Stimulated activated naive CD4-positive, alpha-beta T cell treated with Interleukin-2 at 50 U/mL for 16 hours (primary cell): ENCODE measurements around the gene IGLON5.

ENCODE experiments used
- DNase-seq: peaks from one replicate; lab custom pipeline; 2025; lab: John Stamatoyannopoulos, UW

Gene IGLON5

DNA sequence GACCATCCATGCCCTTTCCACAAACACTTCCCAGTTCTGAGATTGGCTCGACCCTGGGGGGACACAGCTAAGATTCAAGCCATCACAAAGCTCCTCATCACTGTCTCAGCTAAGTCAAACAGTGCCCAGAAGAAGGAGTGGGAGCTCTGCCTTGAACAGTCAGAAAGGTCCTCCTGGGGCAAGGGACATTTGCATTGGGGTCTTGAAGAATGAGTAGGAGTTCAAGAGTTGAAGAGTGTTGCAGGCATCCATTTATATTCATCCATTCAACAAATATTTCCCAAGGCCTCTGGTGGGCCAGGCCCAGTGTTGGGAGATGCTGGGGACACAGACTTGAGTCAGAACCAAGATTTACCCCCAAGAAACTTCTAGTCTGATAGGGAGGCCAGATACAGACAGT is 6.5 kb downstream of the IGLON5 start:
- DNase-seq = no peak

DNA sequence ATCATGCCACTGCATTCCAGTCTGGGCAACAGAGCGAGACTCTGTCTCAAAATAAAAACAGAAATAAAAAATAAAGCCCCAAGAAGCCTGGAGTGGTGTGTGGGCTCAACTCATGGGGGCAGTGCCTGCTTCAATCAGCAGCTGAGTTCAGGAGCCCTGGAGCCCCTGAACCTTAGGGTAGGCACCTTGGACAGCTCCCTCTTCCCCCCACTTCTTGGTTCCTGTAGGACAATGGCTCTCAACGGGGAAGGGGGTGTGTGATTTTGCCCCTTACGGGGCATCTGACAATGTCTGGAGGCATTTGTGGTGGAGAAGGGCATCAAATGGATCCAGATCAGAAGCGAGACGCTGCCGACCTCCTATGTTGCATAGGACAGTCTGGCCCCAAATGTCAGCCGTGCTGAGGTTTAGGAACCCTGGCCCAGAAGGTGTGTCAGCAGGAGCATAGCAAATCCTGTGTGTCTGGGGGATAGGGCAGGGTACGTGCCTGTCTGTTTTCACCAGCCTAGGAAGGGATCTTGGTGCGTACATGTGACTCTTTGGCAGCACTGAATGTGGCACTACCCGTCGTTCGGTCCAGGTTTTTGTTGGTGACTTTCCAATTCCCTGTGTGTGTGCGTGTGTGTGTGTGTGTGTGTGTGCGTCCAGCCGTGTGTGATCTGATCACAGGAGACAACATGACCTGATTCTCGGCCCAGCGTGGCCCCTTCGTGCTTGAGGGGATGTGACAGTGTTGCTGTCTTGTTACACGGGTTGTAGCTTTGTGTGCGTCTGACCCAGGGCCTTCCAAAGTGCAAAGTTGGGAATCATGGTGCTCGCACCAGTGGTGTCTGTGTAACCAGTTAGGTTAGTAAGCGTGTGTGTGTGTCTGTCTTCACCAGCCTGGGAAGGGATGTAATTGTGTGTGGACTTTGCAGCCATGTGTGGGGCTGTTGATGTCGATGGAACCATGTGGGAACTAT is 7.5 kb downstream of the IGLON5 start:
- DNase-seq = no peak

DNA sequence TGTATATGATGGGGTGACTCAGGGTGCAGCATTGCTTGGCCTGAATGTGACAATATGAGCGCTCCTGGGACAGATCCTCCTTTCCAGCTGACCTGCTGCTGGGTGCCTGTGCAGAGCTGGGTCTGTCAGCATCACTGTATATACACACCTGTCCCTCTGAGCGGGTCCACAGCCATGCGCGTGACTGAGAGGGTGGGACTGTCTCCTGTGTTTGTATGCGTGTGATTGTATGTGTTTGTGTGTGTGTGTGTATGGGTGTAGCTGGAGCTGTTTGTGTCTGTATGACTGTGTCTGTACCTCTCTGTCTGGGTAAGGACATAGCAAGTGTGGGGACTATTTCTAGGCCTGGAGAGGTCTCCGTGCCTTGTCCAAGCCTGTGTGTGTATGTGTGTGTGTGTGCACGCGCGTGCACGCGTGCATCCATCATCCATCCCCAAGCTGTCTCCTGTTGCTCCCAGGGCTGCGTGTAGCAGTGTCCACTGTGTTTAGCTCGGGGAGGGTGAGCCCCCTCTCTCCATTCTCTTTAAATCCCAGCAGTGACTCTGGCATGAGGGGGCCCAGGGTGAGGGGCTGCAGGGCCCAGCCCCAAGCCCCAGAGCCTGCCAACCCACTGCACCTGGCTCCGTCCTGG is 8.3 kb downstream of the IGLON5 start:
- DNase-seq = no peak

- DNase-seq = no peak
These were observed 8.8 kb downstream of the IGLON5 start for GRCh38 chr19:51320280-51320657.

DNA sequence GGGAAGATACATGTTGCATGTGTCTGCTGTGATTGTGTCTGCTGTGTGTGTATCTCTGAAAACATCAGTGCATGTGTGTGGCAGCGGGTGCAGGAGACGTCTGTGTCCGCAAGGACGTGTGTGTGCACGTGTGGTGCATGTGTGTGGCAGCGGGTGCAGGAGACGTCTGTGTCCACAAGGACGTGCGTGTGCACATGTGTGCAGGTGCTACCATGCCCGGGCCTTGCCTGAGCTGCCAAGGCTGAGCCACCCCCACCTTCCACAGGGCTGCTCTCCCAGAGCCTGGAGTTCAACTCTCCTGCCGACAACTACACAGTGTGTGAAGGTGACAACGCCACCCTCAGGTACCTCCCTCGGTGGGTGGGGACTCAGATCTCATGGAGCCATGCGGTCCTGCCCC is 10.4 kb downstream of the IGLON5 start:
- DNase-seq = no peak

GRCh38 chr19:51323481-51324166 is 12.2 kb downstream of the IGLON5 start:
- DNase-seq = no peak

- DNase-seq = no peak
These were observed 12.7 kb downstream of the IGLON5 start for GRCh38 chr19:51324167-51324481.

DNA sequence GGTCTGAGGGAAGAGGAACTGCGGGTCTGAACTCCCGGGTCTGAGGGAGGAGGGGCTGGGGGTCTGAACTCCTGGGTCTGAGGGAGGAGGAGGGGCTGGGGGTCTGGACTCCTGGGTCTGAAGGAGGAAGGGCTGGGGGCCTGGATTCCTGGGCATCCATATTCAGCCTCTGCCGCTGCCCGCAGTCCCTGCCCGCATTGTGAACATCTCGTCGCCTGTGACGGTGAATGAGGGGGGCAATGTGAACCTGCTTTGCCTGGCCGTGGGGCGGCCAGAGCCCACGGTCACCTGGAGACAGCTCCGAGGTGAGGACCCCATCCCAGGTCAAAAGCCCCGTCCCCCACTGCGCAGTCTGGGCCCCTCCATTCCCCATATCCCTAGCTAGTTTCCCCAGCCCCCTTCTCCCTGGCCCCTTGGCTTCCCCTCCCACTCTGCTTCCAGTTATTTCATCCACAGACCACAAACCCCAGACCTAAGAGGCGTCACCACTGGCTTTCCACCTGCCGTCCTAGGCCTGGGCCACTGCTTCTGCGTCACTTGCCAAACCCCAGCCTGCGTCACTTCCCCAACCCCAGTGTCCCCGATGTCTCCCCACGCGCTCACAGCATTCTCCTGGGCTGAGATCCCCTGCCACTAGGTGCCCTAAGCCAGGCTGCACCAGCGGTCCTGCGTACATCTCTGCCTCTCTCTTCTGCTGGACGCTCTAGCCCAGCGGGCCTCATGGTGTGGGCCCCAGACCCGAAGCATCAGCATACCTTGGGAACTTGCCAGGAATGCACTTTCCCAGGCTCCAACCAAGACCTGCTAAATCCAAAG is 13.9 kb downstream of the IGLON5 start:
- DNase-seq = no peak

DNA sequence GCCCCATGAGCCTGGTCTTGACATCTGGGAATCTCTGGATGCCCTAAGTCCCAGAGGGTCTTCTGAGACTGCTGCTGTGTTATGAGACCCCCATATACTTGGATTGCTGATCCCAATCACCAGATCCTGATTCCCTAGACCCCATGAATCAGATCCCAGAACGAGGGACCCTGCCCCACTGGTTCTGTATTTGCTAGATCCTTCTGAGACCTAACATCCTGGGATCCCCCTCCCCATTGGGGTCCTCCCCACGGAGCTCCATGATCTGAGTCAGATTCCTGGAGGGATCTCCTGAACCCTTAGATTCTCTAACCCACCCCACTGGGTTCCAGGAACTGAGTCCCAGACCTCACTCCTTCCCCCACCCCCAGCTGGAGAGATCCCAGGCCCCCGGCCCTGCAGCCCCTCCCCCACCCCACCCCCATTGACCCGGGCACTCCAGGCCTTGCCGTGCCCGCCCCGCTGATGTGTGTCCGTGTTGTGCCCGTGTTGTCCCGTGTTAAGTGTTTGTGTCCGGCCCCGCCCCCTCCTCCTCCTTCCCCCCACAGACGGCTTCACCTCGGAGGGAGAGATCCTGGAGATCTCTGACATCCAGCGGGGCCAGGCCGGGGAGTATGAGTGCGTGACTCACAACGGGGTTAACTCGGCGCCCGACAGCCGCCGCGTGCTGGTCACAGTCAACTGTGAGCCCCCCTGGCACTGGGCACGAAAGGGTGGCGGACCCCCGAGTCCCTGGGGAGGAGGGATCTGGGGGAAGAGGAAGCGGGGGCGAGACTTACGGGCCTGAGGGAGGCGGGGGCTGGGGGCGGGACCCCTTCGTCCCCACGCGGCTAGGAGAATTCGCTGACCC is 15.0 kb downstream of the IGLON5 start:
- DNase-seq = no peak

DNA sequence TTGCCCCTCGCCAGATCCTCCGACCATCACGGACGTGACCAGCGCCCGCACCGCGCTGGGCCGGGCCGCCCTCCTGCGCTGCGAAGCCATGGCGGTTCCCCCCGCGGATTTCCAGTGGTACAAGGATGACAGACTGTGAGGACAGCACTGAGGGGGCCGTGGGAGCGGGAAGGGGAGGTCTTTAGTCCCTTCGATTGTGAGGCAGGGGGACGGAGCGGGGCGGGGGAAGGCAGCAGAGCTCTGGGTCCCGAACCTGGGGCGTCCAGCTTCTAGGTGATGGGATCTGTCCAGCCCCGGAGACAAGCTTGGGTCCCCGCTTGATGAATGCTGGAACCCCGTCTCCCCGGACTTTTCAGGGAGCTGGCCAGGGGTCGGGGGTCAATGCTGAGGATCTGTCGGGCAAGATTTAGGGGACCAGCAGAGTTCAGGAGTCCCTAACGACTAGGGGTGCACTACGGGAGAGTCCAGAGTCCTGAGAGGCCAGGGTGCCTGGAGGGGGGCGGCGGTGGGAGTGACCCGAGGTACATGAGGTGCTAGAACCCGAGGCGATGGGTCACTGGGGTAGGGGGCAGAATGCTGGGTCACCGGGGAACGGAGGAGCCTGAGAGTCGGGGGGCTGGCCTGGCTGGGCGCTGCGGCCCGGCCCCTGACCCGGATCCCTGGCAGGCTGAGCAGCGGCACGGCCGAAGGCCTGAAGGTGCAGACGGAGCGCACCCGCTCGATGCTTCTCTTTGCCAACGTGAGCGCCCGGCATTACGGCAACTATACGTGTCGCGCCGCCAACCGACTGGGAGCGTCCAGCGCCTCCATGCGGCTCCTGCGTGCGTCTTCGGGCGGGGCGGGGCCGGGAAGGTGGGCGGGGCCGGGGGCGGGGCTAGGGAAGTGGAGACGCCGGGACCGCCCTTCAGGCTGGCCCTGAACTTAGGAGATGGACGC is 15.9 kb downstream of the IGLON5 start:
- peak; percentile 42 for DNase-seq

DNA sequence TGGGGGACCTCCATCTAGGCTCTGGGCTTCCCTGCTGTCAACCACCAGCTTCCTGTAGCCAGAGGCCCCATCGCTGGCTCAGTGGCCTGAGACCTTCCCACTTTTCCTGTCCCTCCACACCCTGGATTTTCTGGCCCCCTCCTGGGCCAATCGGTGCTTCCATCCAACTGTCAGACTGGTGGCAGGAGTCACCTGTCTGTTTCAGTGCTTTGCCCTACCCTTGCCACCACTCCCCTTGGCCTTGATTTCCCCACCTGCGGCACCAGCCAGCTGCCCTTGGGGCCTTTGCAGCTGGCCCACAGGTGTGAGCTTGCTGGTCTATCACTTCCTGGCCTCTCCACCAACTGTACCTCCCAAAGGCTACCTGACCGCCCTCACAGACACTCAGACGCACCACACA is 18.0 kb downstream of the IGLON5 start:
- DNase-seq = no peak

DNA sequence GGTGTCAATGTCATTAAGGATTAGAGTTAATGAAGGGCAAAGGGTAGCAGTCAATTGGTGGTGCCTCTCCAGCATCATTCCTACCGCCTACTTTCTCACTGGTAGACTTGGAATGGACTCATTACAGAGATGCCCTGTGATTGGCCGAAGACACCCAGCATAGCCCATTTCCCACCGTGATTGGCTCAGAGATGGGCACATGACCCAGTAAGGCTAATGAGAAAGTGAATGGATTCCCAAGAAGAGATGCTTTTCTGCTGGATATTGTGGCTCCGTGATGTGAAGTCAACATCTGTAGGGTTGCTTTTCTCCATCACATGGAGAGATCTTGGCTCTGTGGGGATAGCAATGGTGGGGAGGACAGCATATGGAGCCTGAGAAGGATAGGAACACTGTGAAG is 18.9 kb downstream of the IGLON5 start:
- DNase-seq = no peak

GRCh38 chr19:51331193-51331592 is 19.7 kb downstream of the IGLON5 start:
- no peak for DNase-seq

- DNase-seq = no peak
These were observed 20.3 kb downstream of the IGLON5 start for GRCh38 chr19:51331716-51332115.

DNA sequence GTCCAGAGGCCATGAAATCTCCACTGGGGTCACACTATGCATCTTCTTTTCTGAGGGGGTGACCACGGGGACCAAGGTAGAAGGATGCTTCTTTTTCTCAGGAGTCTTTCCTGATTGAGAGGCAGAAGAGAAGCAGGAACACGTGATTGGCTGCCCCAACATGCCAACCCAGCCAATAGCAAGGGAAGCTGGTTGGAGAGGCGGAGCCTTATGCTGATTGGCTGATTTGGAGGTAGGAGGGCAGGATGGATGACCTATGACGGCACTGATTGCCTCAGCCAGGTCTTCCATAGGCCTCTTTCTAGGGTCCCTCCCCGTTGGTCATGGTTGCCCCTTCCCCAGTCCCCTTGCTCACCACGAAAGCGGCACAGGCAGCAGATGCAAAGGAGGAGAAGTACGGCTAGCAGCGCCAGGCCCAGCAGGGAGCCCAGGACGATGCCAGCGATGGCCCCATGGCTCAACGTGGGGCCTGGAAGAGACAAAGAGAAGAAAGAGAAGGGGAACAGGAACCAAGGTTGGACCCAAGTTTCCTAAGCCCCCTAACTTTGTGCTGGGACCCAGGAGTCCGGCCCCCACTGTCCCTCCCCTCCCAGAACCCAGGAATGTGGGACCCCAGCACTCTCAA is 22.5 kb downstream of the IGLON5 start:
- no peak for DNase-seq

DNA sequence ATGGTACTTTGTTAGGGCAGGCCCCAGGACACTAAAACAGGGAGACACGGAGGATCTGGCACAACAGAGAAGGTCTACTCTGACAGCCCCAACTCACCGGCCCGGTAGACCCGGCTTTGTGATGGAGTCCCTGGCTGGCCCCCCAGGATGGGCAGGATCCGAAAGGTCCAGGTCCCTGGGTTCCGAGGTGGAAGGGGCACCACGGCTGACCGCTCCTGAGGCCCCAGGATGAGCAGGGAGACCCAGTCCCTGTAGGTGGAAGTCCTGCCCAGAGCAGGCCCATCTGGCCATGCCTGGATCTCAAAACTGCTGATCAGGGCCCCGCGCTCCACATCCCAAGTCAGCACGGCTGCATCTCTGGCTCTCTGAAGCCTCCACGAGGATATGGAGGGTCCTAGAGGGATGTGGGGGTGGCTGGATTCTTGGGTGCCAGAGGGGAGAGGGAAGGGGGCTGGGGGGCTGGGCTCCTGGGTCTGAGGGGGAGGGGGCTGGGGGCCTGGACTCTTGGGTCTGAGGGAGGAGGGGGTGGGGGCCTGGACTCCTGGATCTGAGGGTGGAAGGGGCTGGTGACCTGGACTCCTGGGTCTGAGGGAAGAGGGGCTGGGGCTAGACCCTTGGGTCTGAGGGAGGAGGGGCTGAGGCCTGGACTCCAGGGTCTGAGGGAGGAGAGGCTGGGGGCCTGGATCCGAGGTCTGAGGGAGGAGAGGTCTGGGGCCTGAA is 25.9 kb downstream of the IGLON5 start:
- no peak for DNase-seq

DNA sequence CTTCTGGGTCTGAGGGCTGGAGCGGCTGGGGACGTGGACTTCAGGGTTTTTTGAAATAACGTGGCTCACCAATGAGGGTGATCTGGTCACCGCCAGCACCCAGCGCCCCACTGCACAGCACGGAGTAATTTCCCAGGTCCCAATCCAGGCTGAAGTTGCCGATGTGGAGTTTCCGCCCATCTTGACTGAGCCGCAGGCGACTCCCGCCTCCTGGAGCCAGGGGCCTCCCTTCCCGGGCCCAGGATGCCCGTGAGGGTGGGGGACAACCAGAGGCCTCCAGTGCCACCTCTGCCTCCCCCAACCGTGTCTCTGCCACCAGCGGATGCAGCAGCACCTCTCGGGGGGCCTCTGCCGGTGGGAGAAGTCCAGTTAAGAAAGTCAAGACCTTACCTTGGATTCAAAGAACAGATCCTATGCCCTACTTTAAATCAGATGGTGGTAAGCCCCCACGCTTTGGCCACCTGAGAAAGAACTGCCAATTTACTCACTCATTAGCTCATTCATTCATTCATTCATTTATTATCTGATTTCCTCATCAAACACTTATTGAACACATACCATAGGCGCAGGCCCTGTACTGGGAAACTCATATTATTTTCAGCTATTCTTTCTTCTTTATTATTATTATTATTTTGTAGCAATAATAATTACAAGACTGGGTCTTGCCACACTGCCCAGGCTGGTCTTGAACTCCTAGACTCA is 26.6 kb downstream of the IGLON5 start:
- no peak for DNase-seq

DNA sequence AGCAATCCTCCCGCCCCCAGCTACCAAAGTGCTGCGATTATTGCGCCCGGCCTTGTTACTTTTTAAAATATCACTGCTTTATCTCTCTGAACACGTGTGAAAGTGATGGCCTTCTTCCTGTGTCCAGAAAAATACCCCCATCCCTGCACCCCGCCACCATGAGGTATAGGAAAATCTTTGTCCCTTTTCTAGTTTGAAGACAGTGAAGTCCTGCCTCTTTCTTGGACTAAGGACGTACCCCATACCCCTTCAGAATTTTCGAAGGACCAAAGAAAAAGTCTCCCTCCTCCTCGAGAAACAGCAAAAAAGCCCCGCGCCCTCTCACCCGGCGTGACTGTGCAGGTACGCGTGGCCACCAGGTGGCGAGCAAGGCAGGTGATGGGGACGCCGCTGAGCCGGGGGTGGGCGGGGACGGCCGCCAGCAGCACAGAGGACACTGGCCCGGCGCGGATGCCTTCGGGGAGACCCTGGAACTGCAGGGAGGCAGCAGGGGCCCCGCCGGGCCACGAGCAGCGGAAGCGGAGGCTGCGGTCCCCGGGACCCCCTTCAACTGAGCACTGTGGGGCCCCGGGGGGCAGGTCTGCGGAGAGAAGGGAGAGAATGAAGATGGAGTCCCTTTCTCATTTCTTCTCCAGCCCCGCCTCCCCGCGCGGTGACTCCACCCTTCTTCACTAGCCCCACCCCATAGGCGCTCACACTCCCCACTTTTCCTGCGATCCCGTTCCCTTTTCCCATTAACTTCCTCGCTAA is 27.3 kb downstream of the IGLON5 start:
- peak; percentile 84 for DNase-seq
